ENCODE data around the gene GHR.
A peak's percentile ranks its signal among the peaks of the same experiment; 100 is the strongest.

The GHR gene

GRCh38 chr5:42641336-42642005 lies 218.2 kb downstream of the GHR start:
- in situ Hi-C loops (cut with HindIII; ENCODE audit: low pct_ligation_motif_present, low sequenced_read_pairs): no loop called here
- H3K27me3 ChIP-seq (replicated peaks): no peaks in the 10 kb centered on the region
- peak; percentile 2 for DNase-seq

GRCh38 chr5:42642006-42642405 lies 218.8 kb downstream of the GHR start:
- in situ Hi-C loops (cut with HindIII; ENCODE audit: low pct_ligation_motif_present, low sequenced_read_pairs): no loop called here
- H3K27me3 ChIP-seq (replicated peaks): no peaks in the 10 kb centered on the region
- H3K36me3 ChIP-seq (replicated peaks): no peaks in the 10 kb centered on the region
- no peak overlapping the region for H3K4me3 ChIP-seq (ENCODE audit: low read depth, low read length)
- no peak for TF ChIP-seq CTCF (IDR thresholded peaks at IDR 0.05; ENCODE audit: low read depth, low read length, missing control alignments)
- no peak overlapping the region for H3K27ac ChIP-seq
- DNase-seq: no peak

More at GRCh38 chr5:42641336-42642005, 218.2 kb downstream of the GHR start:
- Histone ChIP-seq H3K27ac (no peak overlapping the region), H3K36me3 (replicated peaks) (no peaks in the 10 kb centered on the region), H3K4me3 (ENCODE audit: low read depth, low read length) (no peak overlapping the region)
- no peak for TF ChIP-seq CTCF (IDR thresholded peaks at IDR 0.05; ENCODE audit: low read depth, low read length, missing control alignments)

GRCh38 chr5:42643360-42643759 lies 220.1 kb downstream of the GHR start:
- H3K4me3 ChIP-seq (ENCODE audit: low read depth, low read length): no peak overlapping the region
- H3K27ac ChIP-seq: no peak overlapping the region
- no peak for TF ChIP-seq CTCF (IDR thresholded peaks at IDR 0.05; ENCODE audit: low read depth, low read length, missing control alignments)
- in situ Hi-C loops (cut with HindIII; ENCODE audit: low pct_ligation_motif_present, low sequenced_read_pairs): no loop called here
- no peaks in the 10 kb centered on the region for H3K27me3 ChIP-seq (replicated peaks)
- no peak for DNase-seq
- no peaks in the 10 kb centered on the region for H3K36me3 ChIP-seq (replicated peaks)

- Histone ChIP-seq H3K27me3 (replicated peaks) (no peaks in the 10 kb centered on the region), H3K36me3 (replicated peaks) (no peaks in the 10 kb centered on the region), H3K27ac (no peak overlapping the region), H3K4me3 (ENCODE audit: low read depth, low read length) (no peak overlapping the region)
- no peak for DNase-seq
- in situ Hi-C loops (cut with HindIII; ENCODE audit: low pct_ligation_motif_present, low sequenced_read_pairs): no loop called here
- TF ChIP-seq CTCF (IDR thresholded peaks at IDR 0.05; ENCODE audit: low read depth, low read length, missing control alignments): no peak
Observed at GRCh38 chr5:42645138-42645537, 221.9 kb downstream of the GHR start.

GRCh38 chr5:42648036-42648435 lies 224.8 kb downstream of the GHR start:
- H3K27me3 ChIP-seq (replicated peaks): no peaks in the 10 kb centered on the region

More at GRCh38 chr5:42648036-42648435, 224.8 kb downstream of the GHR start:
- in situ Hi-C loops (cut with HindIII; ENCODE audit: low pct_ligation_motif_present, low sequenced_read_pairs): no loop called here
- Histone ChIP-seq H3K36me3 (replicated peaks) (no peaks in the 10 kb centered on the region), H3K27ac (no peak overlapping the region), H3K4me3 (ENCODE audit: low read depth, low read length) (no peak overlapping the region)
- no peak for TF ChIP-seq CTCF (IDR thresholded peaks at IDR 0.05; ENCODE audit: low read depth, low read length, missing control alignments)
- no peak for DNase-seq
